ENCODE results near the gene TGOLN2.

- TF ChIP-seq CTCF (IDR thresholded peaks at IDR 0.05) (no peak), POLR2A (IDR thresholded peaks at IDR 0.05) (peak in 1 of 2 donors; percentile 54)
Measured at GRCh38 chr2:85307527-85307897, 20.3 kb downstream of the TGOLN2 start.
